Activated naive CD8-positive, alpha-beta T cell treated with anti-CD3 and anti-CD28 coated beads for 36 hours (primary cell): ENCODE measurements around the gene RHOV. TPM values are rescaled to one million over a fixed set of nuclear protein-coding genes. Genes with fewer than 3 reads are reported as not detected.

Experiments used
- DNase-seq: peaks from one replicate; pipeline ENCODE4 v3.0.0; 2021
- H3K27ac Mint-ChIP-seq: one replicate; pipeline ENCODE4 v1.8.0; 2022; ENCODE audit warnings: mild to moderate bottlenecking, moderate library complexity, mixed read lengths
- H3K27me3 Mint-ChIP-seq: one replicate; pipeline ENCODE4 v1.8.0; 2022; ENCODE audit warnings: mild to moderate bottlenecking, mixed read lengths
- H3K36me3 Mint-ChIP-seq: one replicate; pipeline ENCODE4 v1.8.0; 2021; ENCODE audit warnings: mild to moderate bottlenecking, mixed read lengths
- H3K4me1 Mint-ChIP-seq: one replicate; pipeline ENCODE4 v1.8.0; 2021; ENCODE audit warnings: mixed read lengths
- H3K4me3 Mint-ChIP-seq: one replicate; pipeline ENCODE4 v1.8.0; 2022; ENCODE audit warnings: mild to moderate bottlenecking, moderate library complexity, mixed read lengths
- H3K9me3 Mint-ChIP-seq: one replicate; pipeline ENCODE4 v1.8.0; 2022; ENCODE audit warnings: mixed read lengths
- total RNA-seq, 2 experiments: library from RNA; stranded (reverse); gene quantifications; one replicate each; pipeline ENCODE4 v1.2.3, GENCODE V29; 2021

RHOV gene
- total RNA-seq, 2 experiments from 2014 or later: 0.45 to 0.50 TPM

- no peaks in the 10 kb centered on the region for H3K36me3 Mint-ChIP-seq
- DNase-seq: no peak
- no peak overlapping the region for H3K27ac Mint-ChIP-seq
- no peak overlapping the region for H3K4me3 Mint-ChIP-seq
- peaks cover 5% of the 10 kb centered on the region for H3K27me3 Mint-ChIP-seq
- no peaks in the 10 kb centered on the region for H3K9me3 Mint-ChIP-seq
- no peaks in the 10 kb centered on the region for H3K4me1 Mint-ChIP-seq
Measured at GRCh38 chr15:40826423-40827075, 47.5 kb downstream of the RHOV start.

- Mint-ChIP-seq H3K4me1 (no peaks in the 10 kb centered on the region), H3K4me3 (no peak overlapping the region), H3K36me3 (no peaks in the 10 kb centered on the region), H3K9me3 (no peaks in the 10 kb centered on the region), H3K27ac (no peak overlapping the region), H3K27me3 (peaks cover 5% of the 10 kb centered on the region)
- no peak for DNase-seq
Measured at GRCh38 chr15:40825661-40826422, 48.2 kb downstream of the RHOV start.

GRCh38 chr15:40823572-40824343, 50.3 kb downstream of the RHOV start:
- Mint-ChIP-seq H3K36me3 (no peaks in the 10 kb centered on the region), H3K4me1 (no peaks in the 10 kb centered on the region), H3K9me3 (no peaks in the 10 kb centered on the region), H3K4me3 (no peak overlapping the region), H3K27ac (no peak overlapping the region), H3K27me3 (peaks cover 5% of the 10 kb centered on the region)
- no peak for DNase-seq

Other genes starting within 250 kb of the RHOV start
- 10 to 100 TPM; 67.7 to 69.6 TPM for gene RAD51, start 179.1 kb downstream of the RHOV start, total RNA-seq
- gene RMDN3, start 119.0 kb downstream of the RHOV start, total RNA-seq: 10 to 100 TPM; 32.0 to 32.4 TPM
- 10 to 100 TPM; 35.2 to 35.9 TPM for gene GCHFR, start 110.2 kb downstream of the RHOV start, total RNA-seq
- under 1 TPM; 0.43 to 0.50 TPM for gene C15orf62, start 104.3 kb downstream of the RHOV start, total RNA-seq
- gene ZFYVE19, start 67.1 kb downstream of the RHOV start, total RNA-seq: 10 to 100 TPM; 20.1 to 20.8 TPM
- gene DNAJC17, start 66.8 kb downstream of the RHOV start, total RNA-seq: 10 to 100 TPM; 39.8 to 41.7 TPM
- gene PPP1R14D, start 45.5 kb downstream of the RHOV start, total RNA-seq: not detected
- 1 to 10 TPM; 3.4 to 3.5 TPM for gene SPINT1, start 30.2 kb downstream of the RHOV start, total RNA-seq
- gene VPS18, start 20.2 kb upstream of the RHOV start, total RNA-seq: 10 to 100 TPM; 12.1 to 13.2 TPM
- gene DLL4, start 55.1 kb upstream of the RHOV start, total RNA-seq: not detected
- gene CHAC1, start 79.2 kb upstream of the RHOV start, total RNA-seq: 10 to 100 TPM; 43.9 to 45.8 TPM
- 10 to 100 TPM; 26.1 to 26.3 TPM for gene INO80, start 242.0 kb upstream of the RHOV start, total RNA-seq